ENCODE data around the gene DPYD.

DPYD gene

GRCh38 chr1:97929874-97930851, 9.3 kb upstream of the DPYD start:
- no peaks in the 10 kb centered on the region for H3K27me3 ChIP-seq (ENCODE audit: insufficient read depth, low read depth)
- no peak for TF ChIP-seq CTCF (conservative IDR thresholded peaks at IDR 0.05; ENCODE audit: low read depth, low read length)

GRCh38 chr1:97926017-97926708, 5.3 kb upstream of the DPYD start:
- Histone ChIP-seq H3K36me3 (ENCODE audit: insufficient read depth) (no peaks in the 10 kb centered on the region), H4K20me1 (ENCODE audit: insufficient read depth) (no peaks in the 10 kb centered on the region), H3K4me3 (IDR thresholded peaks at IDR 0.05; ENCODE audit: insufficient read depth, low read depth, low read length) (no peak overlapping the region), H3K27me3 (ENCODE audit: insufficient read depth, low read depth) (no peaks in the 10 kb centered on the region), H3K4me1 (ENCODE audit: low read depth, poor library complexity, severe bottlenecking) (peaks cover 11% of the 10 kb centered on the region), H3K27ac (no peak overlapping the region), H3K4me2 (no peak overlapping the region), H3K79me2 (ENCODE audit: insufficient read depth, low read depth) (no peaks in the 10 kb centered on the region), H2AFZ (ENCODE audit: low read depth) (no peak overlapping the region), H3K9ac (no peak overlapping the region)
- no peak for TF ChIP-seq CTCF (conservative IDR thresholded peaks at IDR 0.05; ENCODE audit: low read depth, low read length)

More at GRCh38 chr1:97929874-97930851, 9.3 kb upstream of the DPYD start:
- Histone ChIP-seq H3K4me1 (ENCODE audit: low read depth, poor library complexity, severe bottlenecking) (no peaks in the 10 kb centered on the region), H3K36me3 (ENCODE audit: insufficient read depth) (no peaks in the 10 kb centered on the region), H3K79me2 (ENCODE audit: insufficient read depth, low read depth) (no peaks in the 10 kb centered on the region), H4K20me1 (ENCODE audit: insufficient read depth) (no peaks in the 10 kb centered on the region), H3K4me2 (no peak overlapping the region), H3K4me3 (IDR thresholded peaks at IDR 0.05; ENCODE audit: insufficient read depth, low read depth, low read length) (no peak overlapping the region), H3K9ac (no peak overlapping the region), H3K27ac (no peak overlapping the region), H2AFZ (ENCODE audit: low read depth) (no peak overlapping the region)

- no peaks in the 10 kb centered on the region for H4K20me1 ChIP-seq (ENCODE audit: insufficient read depth)
- no peak overlapping the region for H3K4me3 ChIP-seq (IDR thresholded peaks at IDR 0.05; ENCODE audit: insufficient read depth, low read depth, low read length)
- H3K27me3 ChIP-seq (ENCODE audit: insufficient read depth, low read depth), result no peaks in the 10 kb centered on the region
- no peaks in the 10 kb centered on the region for H3K36me3 ChIP-seq (ENCODE audit: insufficient read depth)
- H2AFZ ChIP-seq (ENCODE audit: low read depth), result no peak overlapping the region
- H3K9ac ChIP-seq, result no peak overlapping the region
- peaks cover 11% of the 10 kb centered on the region for H3K4me1 ChIP-seq (ENCODE audit: low read depth, poor library complexity, severe bottlenecking)
- no peak for TF ChIP-seq CTCF (conservative IDR thresholded peaks at IDR 0.05; ENCODE audit: low read depth, low read length)
- H3K4me2 ChIP-seq, result no peak overlapping the region
- peaks cover 2% of the 10 kb centered on the region; the same call in 1 of the 2 replicates for H3K79me2 ChIP-seq (ENCODE audit: insufficient read depth, low read depth)
- no peak overlapping the region for H3K27ac ChIP-seq
These were observed 4.3 kb upstream of the DPYD start for GRCh38 chr1:97925151-97925550.

- H3K36me3 ChIP-seq (ENCODE audit: insufficient read depth), result no peaks in the 10 kb centered on the region
- no peaks in the 10 kb centered on the region for H4K20me1 ChIP-seq (ENCODE audit: insufficient read depth)
- no peak overlapping the region for H3K4me2 ChIP-seq
- H3K27ac ChIP-seq, result no peak overlapping the region
- TF ChIP-seq CTCF (conservative IDR thresholded peaks at IDR 0.05; ENCODE audit: low read depth, low read length), result no peak
- peaks cover 17% of the 10 kb centered on the region for H3K4me1 ChIP-seq (ENCODE audit: low read depth, poor library complexity, severe bottlenecking)
- H3K9ac ChIP-seq, result no peak overlapping the region
- no peak overlapping the region for H2AFZ ChIP-seq (ENCODE audit: low read depth)
- no peaks in the 10 kb centered on the region for H3K27me3 ChIP-seq (ENCODE audit: insufficient read depth, low read depth)
- H3K4me3 ChIP-seq (IDR thresholded peaks at IDR 0.05; ENCODE audit: insufficient read depth, low read depth, low read length), result no peak overlapping the region
- peaks cover 15% of the 10 kb centered on the region for H3K79me2 ChIP-seq (ENCODE audit: insufficient read depth, low read depth)
These were observed 3.0 kb upstream of the DPYD start for GRCh38 chr1:97923811-97924210.
